Esophagus squamous epithelium (tissue), 5 donors: ENCODE results near the gene GNAI1. TPM values are rescaled to one million over a fixed set of nuclear protein-coding genes. Genes with fewer than 3 reads are reported as not detected.

Experiments used
- DNase-seq: peaks from one replicate; lab custom pipeline; 2025; lab: John Stamatoyannopoulos, UW
- H3K27ac ChIP-seq, 4 donors: fragments of 200-600 bp; sonication (generic); one replicate each; pipeline ENCODE4 v1.5.1; 2016 to 2019; ENCODE audit warnings: mild to moderate bottlenecking in 1 of 4
- H3K27me3 ChIP-seq, 4 donors: fragments of 200-600 bp; sonication (generic); 1 replicate in 3 of 4; 2 replicates in 1 of 4; pipeline versions ENCODE4 v1.5.1 to v1.6.0; 2017 to 2021; ENCODE audit warnings: antibody characterized with exemption in 1 of 4
- H3K36me3 ChIP-seq, 3 donors: fragments of 200-600 bp; sonication (generic); one replicate each; pipeline ENCODE4 v1.5.1; 2016 to 2019
- H3K4me1 ChIP-seq, 3 donors: fragments of 200-600 bp; sonication (generic); one replicate each; pipeline ENCODE4 v1.5.1; 2017 to 2019
- H3K4me3 ChIP-seq, 4 donors: fragments of 200-600 bp; sonication (generic); 1 replicate in 3 of 4; 2 replicates in 1 of 4; pipeline ENCODE4 v1.5.1; 2016 to 2019; ENCODE audit warnings: mild to moderate bottlenecking in 2 of 4, moderate library complexity in 1 of 4
- H3K9me3 ChIP-seq, 3 donors: fragments of 200-600 bp; sonication (generic); one replicate each; pipeline ENCODE4 v1.5.1; 2016 to 2019
- POLR2A ChIP-seq, 4 donors: fragments of 450-650 bp; IDR thresholded peaks; one replicate each; pipeline ENCODE4 v1.6.1; 2017; ENCODE audit warnings: antibody characterized with exemption in 4 of 4, mild to moderate bottlenecking in 4 of 4, moderate library complexity in 3 of 4
- WGBS, 2 donors: methylation state at CpG; one replicate each; pipeline ENCODE4 v1.1.5; 2018; 5-methylcytosine and 5-hydroxymethylcytosine counted together
- intact Hi-C: fragments of 100-400 bp; cut with DNase I; formaldehyde crosslinking; loops from one replicate; pipeline ENCODE4 v1.15.0; 2022
- total RNA-seq, 4 donors: library from RNA; depleted of rRNA; stranded (reverse); fragments of >200 nt; gene quantifications; one replicate each; pipeline ENCODE4 v1.1.0, GENCODE V29; 2016
- TF ChIP-seq, protein P1 (sequence below), 6 experiments: fragments of 450-650 bp in 4 of 6; fragments of 200-600 bp in 2 of 6; sonication (generic) in 2 of 6; IDR thresholded peaks; one replicate each; pipeline ENCODE4 v1.5.1; 2016 to 2019; ENCODE audit warnings: antibody characterized with exemption in 6 of 6, mild to moderate bottlenecking in 4 of 6, moderate library complexity in 4 of 6
- donor health status: DM: yes; HTN: yes; CAD: no.

GNAI1 gene
- total RNA-seq, 4 donors from 2014 or later, result 27.3 to 46.3 (median 38.8) TPM

- Histone ChIP-seq H3K4me1 (peaks cover 0 to 99% (median 32%) of the 10 kb centered on the region in 3 donors), H3K27ac (no peak overlapping the region), H3K27me3 (no peaks in the 10 kb centered on the region), H3K36me3 (no peaks in the 10 kb centered on the region), H3K4me3 (no peak overlapping the region), H3K9me3 (no peaks in the 10 kb centered on the region)
- DNase-seq, result no peak
- no peak for TF ChIP-seq POLR2A (IDR thresholded peaks at IDR 0.05)
- TF ChIP-seq, protein P1, sequence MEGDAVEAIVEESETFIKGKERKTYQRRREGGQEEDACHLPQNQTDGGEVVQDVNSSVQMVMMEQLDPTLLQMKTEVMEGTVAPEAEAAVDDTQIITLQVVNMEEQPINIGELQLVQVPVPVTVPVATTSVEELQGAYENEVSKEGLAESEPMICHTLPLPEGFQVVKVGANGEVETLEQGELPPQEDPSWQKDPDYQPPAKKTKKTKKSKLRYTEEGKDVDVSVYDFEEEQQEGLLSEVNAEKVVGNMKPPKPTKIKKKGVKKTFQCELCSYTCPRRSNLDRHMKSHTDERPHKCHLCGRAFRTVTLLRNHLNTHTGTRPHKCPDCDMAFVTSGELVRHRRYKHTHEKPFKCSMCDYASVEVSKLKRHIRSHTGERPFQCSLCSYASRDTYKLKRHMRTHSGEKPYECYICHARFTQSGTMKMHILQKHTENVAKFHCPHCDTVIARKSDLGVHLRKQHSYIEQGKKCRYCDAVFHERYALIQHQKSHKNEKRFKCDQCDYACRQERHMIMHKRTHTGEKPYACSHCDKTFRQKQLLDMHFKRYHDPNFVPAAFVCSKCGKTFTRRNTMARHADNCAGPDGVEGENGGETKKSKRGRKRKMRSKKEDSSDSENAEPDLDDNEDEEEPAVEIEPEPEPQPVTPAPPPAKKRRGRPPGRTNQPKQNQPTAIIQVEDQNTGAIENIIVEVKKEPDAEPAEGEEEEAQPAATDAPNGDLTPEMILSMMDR (IDR thresholded peaks at IDR 0.05), result no peak
- intact Hi-C loops, result no loop called here
- WGBS, 2 donors, result 79 to 92% methylated on average over 1 of the region's 1 CpG
These were observed 8.4 kb downstream of the GNAI1 start for GRCh38 chr7:80142853-80143580.

DNA sequence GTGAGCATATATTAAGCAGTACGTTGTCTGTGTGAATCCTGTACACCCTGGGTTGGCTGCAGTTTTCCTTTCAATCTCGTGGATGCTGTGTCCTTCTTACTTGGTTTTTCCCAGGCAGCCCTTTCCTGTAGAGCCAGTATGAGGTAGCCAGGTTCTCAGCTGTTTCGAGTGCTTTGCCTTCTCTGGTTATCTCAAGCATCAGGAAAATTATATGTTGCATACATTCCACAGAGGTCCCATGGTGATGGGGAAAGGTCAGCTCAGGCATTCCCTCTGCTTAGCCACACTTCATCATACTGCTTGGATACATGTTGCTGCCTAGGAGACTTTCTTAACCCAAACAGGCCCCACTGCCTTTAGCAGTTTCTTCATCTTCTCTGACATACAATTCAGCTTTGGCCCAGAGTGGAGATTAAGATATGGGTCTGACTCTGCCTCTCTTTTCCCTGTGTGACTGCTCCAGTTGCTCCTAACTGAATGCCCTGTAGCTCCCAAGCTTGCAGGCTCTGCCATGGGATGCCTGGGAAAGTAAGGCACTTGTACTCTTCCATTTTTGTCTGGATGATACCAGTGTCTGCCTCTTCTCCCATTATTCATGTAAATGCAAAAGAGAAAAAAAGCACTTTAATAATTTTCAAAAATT is 11.3 kb downstream of the GNAI1 start:
- DNase-seq, result no peak
- intact Hi-C loops, result no loop called here
- Histone ChIP-seq H3K36me3 (no peaks in the 10 kb centered on the region), H3K27me3 (no peaks in the 10 kb centered on the region), H3K4me3 (no peak overlapping the region), H3K9me3 (no peaks in the 10 kb centered on the region), H3K27ac (peak overlapping the region in 1 of 4 donors; percentile 19), H3K4me1 (peaks cover 3 to 89% (median 29%) of the 10 kb centered on the region in 3 donors)
- no peak for TF ChIP-seq POLR2A (IDR thresholded peaks at IDR 0.05)
- TF ChIP-seq, protein P1 (IDR thresholded peaks at IDR 0.05), result no peak
- 39% methylated on average over 3 of the region's 3 CpGs for WGBS, 2 donors

- 72 to 84% methylated on average over 4 of the region's 4 CpGs for WGBS, 2 donors
- Histone ChIP-seq H3K36me3 (no peaks in the 10 kb centered on the region), H3K27me3 (no peaks in the 10 kb centered on the region), H3K4me1 (peaks cover 8 to 89% (median 32%) of the 10 kb centered on the region in 3 donors), H3K4me3 (no peak overlapping the region), H3K27ac (peak overlapping the region in 2 of 4 donors; percentile 10 to 19), H3K9me3 (no peaks in the 10 kb centered on the region)
- DNase-seq, result no peak
- TF ChIP-seq POLR2A (IDR thresholded peaks at IDR 0.05), result no peak
- TF ChIP-seq, protein P1 (IDR thresholded peaks at IDR 0.05), result no peak
- intact Hi-C loops, result no loop called here
These were observed 12.0 kb downstream of the GNAI1 start for GRCh38 chr7:80146545-80147182.

GRCh38 chr7:80147543-80148391 is 13.1 kb downstream of the GNAI1 start:
- no peak for TF ChIP-seq POLR2A (IDR thresholded peaks at IDR 0.05)
- no peaks in the 10 kb centered on the region for H3K27me3 ChIP-seq
- peak overlapping the region in 2 of 4 donors; percentile 3 to 19 for H3K27ac ChIP-seq
- no peaks in the 10 kb centered on the region for H3K9me3 ChIP-seq
- intact Hi-C loops, result no loop called here
- H3K36me3 ChIP-seq, result no peaks in the 10 kb centered on the region
- DNase-seq, result no peak
- H3K4me1 ChIP-seq, result peaks cover 13 to 87% (median 36%) of the 10 kb centered on the region in 3 donors
- no peak overlapping the region for H3K4me3 ChIP-seq
- 40 to 42% methylated on average over 3 of the region's 3 CpGs for WGBS, 2 donors

DNA sequence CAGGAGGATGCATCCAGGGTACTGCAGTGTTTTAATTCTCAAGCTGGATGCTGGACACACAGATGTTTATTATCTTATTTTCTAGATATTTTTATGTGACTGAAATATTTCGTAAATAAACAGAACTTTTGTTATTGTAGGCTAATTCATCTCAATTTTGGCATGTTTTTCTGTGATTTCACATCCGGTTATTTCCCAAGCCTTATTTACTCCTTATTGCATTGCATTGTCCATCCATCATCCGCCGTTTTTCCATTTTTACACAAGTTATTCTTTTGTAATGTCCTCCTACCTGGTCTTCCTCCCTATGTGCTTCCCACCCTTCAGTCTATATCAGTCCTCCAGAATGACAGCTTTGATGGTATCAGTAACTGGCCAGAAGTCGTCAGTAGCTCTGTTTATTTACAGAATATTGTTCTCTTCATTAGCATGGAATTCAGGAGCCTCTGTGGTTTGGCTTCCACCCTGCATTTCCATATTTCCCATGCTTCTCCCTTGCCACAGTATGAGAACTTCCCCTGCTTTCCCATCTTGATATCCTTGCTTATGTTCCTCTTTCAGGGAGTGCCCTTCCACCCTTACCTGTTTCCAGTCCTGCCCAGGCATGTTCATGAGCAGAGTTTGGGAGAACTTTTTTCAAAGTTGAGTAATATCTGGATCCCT is 16.1 kb downstream of the GNAI1 start:
- Histone ChIP-seq H3K36me3 (no peaks in the 10 kb centered on the region), H3K27ac (peak overlapping the region; percentile 26 to 69 (median 38)), H3K27me3 (no peaks in the 10 kb centered on the region), H3K9me3 (no peaks in the 10 kb centered on the region), H3K4me1 (peaks cover 13 to 83% (median 50%) of the 10 kb centered on the region in 3 donors), H3K4me3 (peak overlapping the region in 1 of 4 donors; percentile 8)
- no peak for DNase-seq
- no peak for TF ChIP-seq POLR2A (IDR thresholded peaks at IDR 0.05)
- TF ChIP-seq, protein P1 (IDR thresholded peaks at IDR 0.05), result no peak
- 45 to 54% methylated on average over 5 of the region's 5 CpGs for WGBS, 2 donors
- intact Hi-C loops, result no loop called here
